DND-41 (cell line): ENCODE data around the gene DCANP1.

Experiments
- EZH2 ChIP-seq: IDR thresholded peaks from 3 replicates; pipeline ENCODE4 v1.6.1; 2012; ENCODE audit warnings: borderline replicate concordance, low read depth, mild to moderate bottlenecking, moderate library complexity, low read length, inconsistent platforms; ENCODE audit not compliant: severe bottlenecking
- TF ChIP-seq, protein P1 (sequence below): IDR thresholded peaks from 2 replicates; pipeline ENCODE4 v1.5.1; 2012; ENCODE audit warnings: borderline replicate concordance, low read length, moderate library complexity, mild to moderate bottlenecking; ENCODE audit not compliant: poor library complexity, severe bottlenecking; ENCODE audit errors: extremely low read depth

DNA sequence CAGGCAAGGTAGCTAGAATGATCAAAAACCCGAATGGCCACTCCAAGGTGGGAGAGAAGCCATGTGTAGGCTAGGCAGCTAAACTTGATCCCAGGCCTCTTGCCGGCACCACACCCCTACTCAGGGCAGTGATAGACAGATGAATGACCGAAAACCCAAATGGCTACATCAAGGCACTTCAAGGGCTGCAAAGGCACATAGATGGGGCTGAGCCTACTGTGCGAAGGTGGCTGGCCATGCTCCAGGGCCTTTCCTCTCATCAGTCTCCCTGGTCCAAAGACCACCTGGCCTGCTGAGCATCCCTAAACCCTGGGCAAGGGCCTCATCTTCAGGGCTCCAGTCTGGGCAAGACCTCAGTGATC, 8.7 kb upstream of the DCANP1 start:
- TF ChIP-seq EZH2, result no peak
- TF ChIP-seq, protein P1, sequence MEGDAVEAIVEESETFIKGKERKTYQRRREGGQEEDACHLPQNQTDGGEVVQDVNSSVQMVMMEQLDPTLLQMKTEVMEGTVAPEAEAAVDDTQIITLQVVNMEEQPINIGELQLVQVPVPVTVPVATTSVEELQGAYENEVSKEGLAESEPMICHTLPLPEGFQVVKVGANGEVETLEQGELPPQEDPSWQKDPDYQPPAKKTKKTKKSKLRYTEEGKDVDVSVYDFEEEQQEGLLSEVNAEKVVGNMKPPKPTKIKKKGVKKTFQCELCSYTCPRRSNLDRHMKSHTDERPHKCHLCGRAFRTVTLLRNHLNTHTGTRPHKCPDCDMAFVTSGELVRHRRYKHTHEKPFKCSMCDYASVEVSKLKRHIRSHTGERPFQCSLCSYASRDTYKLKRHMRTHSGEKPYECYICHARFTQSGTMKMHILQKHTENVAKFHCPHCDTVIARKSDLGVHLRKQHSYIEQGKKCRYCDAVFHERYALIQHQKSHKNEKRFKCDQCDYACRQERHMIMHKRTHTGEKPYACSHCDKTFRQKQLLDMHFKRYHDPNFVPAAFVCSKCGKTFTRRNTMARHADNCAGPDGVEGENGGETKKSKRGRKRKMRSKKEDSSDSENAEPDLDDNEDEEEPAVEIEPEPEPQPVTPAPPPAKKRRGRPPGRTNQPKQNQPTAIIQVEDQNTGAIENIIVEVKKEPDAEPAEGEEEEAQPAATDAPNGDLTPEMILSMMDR, result no peak
